DMS53 treated with DMSO at 0.1 percent for 48 hours (cell line): Measurements from ENCODE around the gene RPTOR.
A peak's percentile ranks its signal among the peaks of the same experiment; 100 is the strongest.

Experiments
- DNase-seq: peaks from one replicate; lab custom pipeline; 2025; ENCODE audit not compliant: unreplicated experiment; lab: John Stamatoyannopoulos, UW

The RPTOR gene

DNA sequence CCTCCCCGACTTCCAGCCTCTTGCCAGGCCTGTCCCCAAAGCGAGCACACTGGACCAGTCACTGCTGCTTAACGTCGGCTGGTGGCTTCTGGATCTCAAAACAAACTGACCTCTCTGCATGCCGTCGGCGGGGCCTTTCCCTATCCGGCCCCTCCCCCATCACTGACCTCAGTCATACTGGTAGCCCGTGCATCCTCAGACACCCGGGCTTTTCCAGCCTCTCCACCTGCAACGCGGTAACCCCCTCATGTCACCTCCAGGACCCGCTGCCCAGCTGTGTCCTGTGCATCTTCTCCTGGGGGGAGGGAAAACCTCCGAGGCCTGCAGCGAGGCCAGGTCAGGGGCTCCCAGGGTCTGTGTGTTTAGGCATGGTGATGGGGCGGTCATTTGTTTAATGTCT, 308.4 kb downstream of the RPTOR start:
- DNase-seq = no peak

DNA sequence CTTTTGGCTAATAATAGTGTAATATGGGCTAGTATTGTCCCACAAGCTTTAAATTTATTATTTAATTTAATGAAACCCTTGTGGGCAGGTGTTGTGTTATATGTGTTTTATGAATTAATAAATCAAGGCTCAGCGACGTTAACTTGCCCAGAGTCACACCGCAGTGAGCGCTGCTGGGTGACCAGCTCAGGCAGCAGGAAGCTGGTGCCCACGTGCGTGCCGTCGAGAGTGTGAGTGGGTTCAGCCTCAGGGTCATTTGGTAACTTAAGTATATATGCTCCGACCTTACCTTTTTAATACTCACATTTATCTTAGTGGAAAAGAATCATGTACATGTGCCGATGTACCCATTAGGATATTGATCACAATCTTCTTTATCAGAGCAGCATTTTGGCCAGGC, 309.6 kb downstream of the RPTOR start:
- no peak for DNase-seq

DNA sequence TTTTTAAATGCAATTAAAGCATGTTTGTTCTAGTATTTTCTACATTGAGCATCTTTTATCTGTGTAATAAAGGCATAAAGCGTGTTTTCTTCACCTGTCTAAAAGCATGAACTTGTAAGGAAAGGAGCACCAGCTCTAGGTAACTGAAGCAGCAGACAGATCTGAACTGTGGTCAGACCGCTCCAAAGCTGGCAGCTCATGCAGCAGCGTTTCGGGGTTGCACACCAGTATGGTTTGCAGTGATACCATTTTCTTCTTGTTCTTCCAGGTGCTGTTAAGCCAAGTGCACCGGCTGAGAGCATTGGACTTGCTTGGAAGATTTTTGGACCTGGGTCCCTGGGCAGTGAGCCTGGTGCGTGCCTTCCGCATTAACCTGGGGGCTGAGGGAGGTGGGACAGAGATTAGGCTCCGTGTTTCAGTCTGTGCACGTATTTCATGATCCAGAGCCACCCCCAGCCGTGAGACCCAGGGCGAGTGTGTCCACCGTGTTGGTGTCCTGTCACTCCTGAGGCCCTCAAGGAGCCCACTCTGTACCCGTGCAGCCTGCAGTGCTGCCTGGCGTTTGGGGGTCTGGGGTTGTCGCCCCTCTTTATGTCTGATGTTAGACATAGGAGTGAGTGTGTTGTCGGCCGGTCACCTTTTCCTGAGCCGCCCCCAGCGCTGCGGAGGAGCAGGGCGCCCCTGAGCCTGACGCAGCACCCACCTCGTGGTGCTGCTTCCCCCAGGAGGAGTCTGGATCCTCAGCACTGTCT, 310.7 kb downstream of the RPTOR start:
- DNase-seq = no peak

DNA sequence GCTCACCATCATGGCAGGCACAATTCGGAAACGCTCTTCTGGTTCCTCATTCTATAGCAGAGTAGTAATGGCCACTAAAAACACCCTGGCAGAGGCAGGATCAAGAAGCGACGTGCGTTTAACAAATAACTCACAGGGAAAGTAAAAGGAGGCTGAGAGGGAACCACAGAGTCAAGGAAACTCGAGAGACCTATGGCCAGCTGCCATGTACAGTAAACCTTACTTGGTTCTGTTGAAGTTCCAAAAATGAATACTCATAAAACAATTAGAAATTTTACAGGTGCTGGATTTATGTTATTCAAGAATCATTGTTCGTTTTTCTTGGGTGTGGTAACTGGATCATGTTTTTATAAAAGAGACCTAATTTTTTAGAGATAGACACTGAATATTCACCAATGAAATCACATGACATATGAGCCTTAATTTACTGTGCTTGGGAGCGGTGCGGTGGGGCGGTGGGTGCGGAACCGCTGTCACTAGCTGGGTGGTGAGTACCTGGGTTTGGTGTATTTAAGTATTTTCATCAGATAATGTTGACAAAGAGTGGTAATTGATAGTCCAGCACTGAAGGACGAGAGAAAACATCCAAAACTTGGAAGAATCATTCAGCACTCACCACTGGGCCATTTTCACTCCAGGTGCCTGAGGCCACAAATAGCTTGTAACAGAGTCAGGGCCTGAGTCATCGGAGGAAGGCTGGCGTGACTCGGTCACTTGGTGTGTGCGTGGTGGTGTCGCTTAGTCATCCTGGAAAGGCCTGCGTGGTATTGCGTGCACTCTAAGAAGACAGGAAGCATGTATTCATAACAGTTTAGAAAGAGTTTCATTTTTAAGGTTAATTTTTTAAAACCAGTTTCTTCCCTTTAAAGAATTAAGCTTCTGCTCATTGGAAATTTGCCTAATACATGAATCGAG, 311.6 kb downstream of the RPTOR start:
- DNase-seq = peak; percentile 19

DNA sequence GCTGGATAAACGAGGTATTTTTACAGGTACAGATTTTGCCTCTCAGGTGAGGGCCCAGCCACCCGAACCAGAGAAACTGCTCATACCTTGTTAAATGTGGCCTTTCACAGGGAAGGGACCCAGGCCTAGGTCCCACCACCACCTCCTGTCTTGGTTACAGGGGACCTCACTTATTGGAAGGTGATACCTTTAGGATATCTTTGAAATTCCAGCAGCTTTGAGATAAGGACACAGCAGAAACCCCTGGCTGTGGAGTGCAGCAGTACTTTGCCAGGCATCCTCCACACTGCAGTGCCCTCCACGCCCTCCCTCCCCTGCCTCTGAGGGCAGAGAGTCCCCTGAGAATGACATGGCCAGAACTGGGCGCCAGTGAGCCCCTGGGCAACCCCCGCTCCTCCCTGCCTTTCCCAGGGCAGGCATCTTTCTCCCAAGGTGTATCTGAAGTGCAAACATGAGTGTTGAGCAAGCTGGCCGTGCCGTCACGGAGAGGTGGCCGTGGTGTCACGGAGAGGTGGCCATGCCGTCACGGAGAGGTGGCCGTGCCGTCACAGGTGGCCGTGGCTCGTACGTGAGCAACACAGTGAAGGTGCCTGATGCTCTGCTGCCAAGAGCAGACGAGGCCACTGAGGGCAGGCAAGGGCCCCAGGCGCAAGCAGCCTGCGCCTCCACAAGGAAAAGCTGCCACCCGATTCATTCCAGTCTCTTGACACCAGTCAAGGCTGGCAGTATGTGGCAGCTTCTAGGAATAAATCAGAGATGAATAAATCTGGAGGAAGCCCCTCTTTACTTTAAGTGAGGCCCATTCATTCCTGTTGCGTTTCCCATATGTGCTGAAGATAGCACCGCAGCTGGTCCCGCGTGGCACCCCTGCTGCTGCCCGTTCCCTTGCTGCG, 312.5 kb downstream of the RPTOR start:
- DNase-seq = no peak

DNA sequence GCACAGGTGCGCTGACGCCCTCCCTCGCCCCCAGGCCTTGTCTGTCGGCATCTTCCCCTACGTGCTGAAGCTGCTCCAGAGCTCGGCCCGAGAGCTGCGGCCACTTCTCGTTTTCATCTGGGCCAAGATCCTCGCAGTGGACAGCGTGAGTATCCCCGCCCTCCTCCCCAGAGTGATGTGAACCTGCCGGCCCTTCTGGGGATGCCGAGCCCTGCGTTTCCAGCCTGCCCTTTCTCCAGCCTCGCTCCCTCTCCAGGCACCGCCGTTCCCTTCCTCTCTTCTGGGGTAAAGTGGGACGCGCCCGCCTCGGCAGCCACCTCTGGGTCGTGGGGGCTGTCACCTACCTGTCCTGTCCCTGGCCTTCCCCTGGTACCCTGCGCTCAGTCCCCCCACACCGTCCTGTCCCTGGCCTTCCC, 313.1 kb downstream of the RPTOR start:
- DNase-seq = no peak

DNA sequence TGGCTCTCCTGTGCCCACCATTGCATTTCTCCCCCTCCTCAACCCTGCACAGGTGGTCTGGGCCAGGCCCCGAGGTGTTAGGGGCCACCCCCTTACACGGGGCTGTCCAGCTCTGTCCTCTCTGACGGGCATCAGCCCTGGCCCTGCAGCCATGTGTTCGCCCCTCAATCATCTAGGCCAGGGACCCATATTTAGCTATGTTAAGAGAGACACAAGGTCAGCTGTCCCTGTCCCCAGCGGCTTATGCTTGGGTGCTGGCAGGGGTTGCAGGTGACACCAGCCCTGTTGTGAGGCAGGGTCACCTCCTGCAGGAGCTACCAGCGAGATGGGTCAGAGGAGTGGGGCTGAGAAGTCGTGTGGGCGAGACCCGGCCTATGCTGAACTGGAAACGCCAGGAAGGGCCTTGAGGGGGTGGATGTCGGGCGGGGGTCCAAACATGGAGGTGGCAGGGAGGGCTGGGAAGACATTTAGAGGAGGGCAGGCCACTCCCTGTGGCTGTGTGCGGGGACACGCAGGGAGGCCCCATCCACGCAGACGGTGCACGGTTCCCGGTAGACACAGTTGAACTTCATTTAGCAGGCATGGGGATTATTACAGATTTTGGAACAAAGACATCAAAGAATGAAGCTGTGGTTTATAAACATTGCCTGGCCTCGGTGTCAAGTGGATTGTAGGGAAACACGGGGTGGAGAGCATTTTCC, 313.8 kb downstream of the RPTOR start:
- no peak for DNase-seq

DNA sequence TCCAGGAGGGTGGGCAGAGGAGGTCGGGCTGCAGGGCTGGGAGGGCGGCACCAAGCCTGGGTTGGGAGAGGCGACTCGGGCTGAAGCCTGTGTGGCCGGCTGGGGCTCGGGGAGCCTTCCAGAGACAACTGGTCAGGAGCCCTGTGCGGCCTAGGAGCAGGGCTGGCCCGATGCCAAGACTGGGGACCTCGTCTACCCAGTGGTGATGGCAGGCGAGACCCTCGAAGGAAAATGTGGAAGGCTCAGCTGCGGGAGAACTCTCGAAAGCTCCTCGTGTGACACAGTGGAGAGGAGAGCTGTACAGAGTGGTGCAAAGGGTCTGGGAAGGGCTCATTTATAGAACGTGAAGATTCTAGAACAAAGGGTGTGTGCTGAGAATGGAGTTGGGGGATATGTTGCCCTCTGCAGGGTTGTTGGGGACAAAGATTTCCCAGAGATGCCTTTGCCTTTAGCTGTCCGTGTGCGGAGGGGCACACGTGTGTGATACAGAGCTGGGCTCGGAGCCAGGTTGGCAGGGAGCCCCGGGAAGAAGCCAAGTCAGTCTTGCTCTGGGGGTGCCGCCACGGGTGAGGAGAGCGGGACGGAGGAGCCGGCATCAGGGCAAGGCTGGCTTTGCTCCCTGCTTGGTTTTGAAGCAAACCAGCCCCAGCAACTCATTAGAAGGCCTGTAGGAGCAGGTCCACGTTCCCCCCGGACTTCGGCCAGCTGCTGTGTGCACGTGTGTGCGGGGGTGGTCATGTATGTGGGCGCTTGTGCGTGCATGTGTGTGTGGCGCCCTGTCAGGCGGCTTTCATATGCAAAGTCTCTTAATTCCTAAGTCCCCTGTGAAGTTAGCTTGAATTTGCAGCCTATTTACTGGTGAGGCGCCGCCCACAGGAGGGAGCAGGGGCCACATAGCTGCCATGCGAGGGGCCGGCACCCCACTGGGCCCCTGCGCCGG, 314.6 kb downstream of the RPTOR start:
- no peak for DNase-seq

DNA sequence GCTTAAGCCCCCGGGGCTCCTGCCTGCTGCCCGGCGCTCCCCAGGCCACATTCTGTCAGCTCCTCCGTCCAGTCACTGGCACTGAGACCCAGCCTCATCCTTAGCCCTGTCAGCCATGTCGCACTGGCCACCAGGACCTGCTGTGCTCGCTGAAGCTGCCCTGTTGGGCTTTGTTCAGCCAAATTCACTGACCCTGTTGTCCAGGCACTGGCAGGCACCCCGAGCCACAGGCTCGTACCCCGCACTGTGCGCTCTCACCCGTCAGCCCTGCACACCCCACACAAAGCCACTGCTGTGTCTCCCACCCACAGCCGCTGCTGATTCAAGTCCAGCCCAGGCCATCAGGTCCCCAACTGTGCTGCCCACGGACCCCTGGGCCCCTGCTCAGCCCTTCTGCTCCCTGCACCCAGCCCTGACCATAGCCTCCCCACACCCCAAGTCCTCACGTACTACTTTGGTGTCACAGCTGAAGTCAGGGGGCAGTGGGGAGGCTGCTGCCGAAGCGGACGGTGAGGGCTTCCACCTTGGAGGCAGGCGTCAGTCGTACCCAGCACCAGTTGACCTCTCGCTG, 315.5 kb downstream of the RPTOR start:
- no peak for DNase-seq

DNA sequence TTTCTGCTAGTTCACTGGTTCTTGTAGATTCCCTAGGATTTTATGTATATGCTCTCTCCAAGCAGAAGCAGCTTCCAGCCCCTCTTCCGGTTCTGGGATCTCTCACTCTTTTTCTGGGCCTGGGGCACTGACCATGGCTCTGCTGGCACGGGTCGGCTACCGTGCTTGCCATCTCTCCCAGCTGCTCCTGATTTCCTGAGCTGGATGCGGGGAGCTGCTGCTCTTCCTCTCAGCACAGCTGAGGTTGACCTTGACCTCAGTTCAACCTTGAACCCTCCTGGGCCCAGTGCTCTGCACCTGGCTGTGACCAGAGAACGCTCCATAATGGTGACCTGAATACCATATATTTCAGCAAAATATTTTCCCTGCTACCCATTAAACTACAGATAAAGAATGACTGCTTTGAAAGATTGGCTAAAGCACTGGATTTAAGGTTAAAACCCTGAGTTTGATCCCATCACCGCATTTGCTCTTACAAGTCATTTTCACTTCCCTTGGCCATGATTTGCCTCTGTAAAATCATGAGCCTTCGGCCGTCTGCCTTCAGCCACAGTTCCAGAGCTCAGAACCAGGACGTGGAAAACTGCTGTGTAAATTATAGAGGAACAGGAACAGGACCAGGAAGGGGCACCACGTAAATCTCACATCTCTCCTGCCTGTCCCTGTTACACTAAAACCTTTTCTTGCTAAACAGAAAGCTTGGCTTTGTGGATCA, 316.2 kb downstream of the RPTOR start:
- no peak for DNase-seq

DNA sequence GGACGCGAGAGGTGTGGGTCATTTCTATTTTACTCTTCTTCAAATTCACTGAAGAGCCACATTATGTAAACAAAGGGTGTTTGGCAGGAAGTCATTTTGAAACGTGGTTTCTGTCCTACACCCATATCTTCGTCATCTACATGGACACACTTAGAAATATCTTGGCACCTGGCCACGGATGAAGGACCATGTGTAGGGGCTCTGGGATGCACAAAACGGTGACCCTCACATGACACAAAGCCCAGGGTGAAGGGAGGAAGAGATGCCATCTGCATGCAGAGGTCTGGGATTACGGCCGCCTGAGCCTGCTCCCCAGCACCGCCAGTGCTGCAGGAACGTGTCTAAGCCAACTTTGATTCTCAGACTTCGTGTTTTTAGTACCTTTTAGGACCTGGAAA, 316.8 kb downstream of the RPTOR start:
- DNase-seq = peak; percentile 24

DNA sequence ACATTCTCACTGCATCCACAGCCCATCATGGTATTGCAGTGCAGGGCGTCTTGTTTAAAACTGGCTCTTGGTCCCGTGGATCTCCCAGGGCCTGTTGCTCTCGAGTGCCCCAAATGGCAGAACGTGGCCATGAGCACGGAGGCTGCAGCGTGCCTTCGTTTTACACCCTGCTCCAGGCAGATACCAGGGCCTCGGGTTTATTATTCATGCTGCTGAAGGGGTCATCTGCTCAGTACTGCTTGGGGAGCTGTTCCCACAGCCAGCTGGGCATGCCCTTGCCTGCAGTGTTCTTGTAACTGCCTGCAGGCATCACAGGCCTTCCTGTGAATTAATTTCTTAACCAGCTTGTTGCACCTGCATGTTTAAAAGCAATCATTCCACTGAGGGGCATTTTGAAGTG, 317.3 kb downstream of the RPTOR start:
- no peak for DNase-seq

DNA sequence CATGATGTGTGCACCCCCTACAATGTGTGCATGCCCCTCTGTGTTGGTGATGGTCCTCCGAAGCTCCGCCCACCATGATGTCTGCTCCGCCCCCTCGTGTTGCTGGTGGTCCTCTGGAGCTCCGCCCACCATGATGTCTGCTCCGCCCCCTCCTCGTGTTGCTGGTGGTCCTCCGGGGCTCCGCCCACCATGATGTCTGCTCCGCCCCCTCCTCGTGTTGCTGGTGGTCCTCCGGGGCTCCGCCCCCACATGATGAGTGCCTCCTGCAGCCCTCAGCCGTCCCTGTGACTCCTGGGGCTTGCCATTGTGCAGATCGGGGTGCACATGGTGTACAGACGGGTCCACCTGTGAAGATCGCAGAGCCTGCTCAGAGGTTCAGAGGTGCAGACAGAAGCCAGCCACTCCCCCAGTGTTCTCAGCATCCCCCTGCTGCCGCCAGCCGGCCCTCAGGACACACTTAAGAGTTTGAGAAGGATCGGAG, 317.9 kb downstream of the RPTOR start:
- no peak for DNase-seq

DNA sequence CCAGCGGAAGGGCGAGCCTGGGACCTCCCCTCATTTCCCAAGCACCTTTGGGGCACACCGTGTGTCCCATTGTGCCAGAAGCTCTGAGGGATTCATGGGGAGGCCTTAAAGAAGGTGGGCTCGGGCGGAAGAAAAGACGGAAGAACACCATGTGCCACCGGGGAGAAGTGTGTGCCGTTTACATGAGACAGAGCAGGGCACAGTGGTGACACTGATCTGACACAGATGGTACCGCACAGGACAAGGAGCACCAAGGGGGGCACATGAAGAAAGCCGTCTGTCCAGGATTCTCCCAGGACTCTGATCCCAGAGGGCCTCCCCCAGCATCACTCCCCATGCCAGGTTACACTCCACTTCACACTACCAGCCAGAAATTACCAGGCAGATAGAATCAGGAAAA, 318.3 kb downstream of the RPTOR start:
- no peak for DNase-seq

DNA sequence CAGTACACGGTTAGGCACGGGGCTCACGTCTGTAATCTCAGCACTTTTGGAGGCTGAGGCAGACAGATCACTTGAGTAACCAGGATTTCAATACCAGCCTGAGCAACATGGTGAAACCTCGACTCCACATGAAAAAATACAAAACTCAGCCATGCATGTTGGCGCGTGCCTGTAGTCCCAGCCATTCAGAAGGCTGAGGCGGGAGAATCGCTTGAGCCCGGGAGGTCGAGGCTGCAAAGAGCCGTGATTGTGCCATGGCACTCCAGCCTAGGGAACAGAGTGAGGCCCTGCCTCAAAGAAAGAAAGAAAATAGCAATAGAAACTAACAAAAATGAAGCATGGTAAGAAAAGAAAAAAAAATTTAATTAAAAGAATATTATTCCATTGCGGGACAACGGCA, 319.0 kb downstream of the RPTOR start:
- DNase-seq = no peak

DNA sequence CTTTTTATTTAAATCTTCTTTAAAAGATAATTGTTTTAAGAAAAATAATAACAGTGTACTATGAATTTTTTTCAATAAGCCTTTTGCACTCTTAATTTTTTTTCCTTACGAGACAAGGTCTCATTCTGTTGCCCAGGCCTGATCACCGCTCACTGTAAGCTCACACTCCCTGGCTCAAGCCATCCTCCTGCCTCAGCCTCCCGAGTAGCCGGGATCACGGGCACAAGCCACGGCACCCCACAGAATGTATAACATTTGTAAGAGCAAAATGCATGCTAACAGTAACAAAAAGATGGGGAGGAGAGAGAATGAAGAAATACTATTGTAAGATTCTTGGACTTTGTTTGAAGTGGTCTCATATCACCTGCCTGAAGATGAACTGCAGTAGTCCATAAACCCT, 320.1 kb downstream of the RPTOR start:
- no peak for DNase-seq

DNA sequence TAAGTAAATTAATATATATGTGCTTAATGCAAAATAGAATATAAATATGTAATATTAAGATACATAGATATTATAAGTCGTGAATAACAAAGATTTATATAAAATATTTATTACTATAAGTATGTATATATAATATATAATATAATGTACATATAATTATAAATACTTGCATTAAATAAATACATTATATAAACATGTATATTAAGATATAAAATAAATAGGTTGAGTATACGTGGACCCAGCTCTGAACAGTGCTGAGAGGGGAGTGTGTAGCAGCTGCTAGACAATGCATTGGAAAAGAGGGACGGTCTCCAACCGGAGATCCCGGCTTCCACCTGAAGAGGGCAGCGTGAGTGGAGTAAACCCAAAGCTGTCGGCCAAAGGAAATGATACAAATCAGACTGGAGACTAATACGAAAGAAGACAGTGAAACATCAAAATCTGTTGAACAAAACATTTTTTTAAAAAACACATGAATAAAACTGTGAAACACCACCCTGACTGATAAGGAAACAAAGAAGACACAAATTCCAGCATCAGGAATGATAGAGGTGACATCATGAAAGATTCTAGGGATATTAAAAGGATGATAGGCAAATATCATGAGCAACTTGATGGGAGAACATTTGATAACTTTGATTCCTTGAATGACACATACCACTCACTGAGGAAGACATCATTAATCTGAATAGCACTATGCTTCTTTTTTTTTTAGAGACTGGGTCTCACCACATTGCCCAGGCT, 321.6 kb downstream of the RPTOR start:
- peak; percentile 23 for DNase-seq
